22Rv1 (cell line): ENCODE results near the gene PHF20.
"Not testable (repeated sequence)": the region's sequence is repeated elsewhere in the genome, so short reads cannot be mapped to it uniquely, and the experiment has no call there.

Experiments
- CTCF ChIP-seq: fragments of 450-650 bp; IDR thresholded peaks from 2 replicates; pipeline ENCODE4 v1.5.1; 2017; ENCODE audit warnings: mild to moderate bottlenecking
- ZFX ChIP-seq: fragments of 450-650 bp; IDR thresholded peaks from 2 replicates; pipeline ENCODE4 v1.6.1; 2017; ENCODE audit warnings: antibody characterized with exemption, borderline replicate concordance

- not testable (repeated sequence) for TF ChIP-seq CTCF, ZFX
These were observed 72.1 kb downstream of the PHF20 start for GRCh38 chr20:35843894-35844293.
